ENCODE measurements around the gene PCMTD2.
A peak's percentile ranks its signal among the peaks of the same experiment; 100 is the strongest.

The PCMTD2 gene

DNA sequence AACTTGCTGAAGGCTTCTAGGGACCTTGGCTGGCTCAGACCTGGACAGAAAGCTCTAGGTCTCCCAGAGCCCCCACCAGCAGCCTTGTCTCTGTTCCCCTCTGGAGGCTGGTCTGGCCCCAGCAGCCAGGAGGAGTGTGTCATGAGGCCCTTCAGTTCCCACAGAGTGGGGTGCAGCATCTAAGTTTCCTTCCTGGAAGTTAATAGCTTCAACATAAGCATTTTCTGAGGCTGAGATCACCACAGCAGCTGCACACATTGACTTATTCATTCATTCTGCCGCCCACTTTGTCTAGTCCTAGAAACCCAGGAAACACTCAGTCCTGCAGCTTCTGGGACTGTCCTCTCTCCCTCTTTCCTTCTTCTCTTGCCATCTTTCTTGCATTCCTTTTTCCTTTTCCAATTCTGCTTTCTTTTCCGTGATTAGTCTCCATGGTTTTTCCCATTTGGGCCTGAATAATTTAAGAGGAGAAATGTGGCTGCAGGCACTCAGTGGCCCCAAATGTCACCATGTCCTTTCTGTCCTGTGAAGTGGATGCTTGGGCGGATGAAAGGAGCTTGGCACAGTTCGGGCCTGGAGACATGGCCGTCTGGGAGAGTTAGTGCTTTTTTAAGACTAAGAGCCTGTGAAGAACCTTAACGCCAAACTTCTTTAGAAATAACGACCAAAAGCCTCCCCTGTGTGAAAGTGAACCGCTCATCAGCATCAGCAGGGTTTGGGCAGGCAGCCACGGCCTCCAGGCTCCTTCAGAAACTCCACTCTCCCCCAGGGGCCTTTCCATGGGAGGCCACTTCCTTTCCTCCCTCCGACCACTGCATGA lies 31.0 kb upstream of the PCMTD2 start:
- DNase-seq (ENCODE audit: low read depth) = peak; percentile 87
- H3K4me3 ChIP-seq (ENCODE audit: low read length) = no peak overlapping the region
- TF ChIP-seq, protein P1, sequence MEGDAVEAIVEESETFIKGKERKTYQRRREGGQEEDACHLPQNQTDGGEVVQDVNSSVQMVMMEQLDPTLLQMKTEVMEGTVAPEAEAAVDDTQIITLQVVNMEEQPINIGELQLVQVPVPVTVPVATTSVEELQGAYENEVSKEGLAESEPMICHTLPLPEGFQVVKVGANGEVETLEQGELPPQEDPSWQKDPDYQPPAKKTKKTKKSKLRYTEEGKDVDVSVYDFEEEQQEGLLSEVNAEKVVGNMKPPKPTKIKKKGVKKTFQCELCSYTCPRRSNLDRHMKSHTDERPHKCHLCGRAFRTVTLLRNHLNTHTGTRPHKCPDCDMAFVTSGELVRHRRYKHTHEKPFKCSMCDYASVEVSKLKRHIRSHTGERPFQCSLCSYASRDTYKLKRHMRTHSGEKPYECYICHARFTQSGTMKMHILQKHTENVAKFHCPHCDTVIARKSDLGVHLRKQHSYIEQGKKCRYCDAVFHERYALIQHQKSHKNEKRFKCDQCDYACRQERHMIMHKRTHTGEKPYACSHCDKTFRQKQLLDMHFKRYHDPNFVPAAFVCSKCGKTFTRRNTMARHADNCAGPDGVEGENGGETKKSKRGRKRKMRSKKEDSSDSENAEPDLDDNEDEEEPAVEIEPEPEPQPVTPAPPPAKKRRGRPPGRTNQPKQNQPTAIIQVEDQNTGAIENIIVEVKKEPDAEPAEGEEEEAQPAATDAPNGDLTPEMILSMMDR (IDR thresholded peaks at IDR 0.05; ENCODE audit: insufficient read depth, low read depth, low read length, missing control alignments) = no peak

DNA sequence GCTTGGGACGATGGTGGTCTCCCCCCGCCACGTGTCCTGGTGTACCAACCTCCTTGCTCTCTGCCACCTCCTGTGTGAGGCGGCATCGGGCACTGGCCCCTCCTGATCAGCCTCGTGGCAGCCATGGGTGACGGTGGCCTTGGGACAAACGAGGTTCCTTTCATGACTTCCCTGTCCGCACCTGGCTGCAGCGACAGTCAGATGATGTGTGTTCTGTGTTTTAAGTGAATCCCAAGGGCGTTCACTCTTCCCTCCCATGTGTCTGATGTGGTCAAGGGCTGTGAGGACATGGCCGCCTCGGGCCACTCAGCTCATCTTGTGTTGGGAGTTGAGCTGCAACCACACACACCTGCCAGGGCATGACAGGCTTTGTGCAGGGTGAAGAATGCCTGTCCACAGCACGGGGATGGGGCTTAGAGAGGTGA lies 30.4 kb upstream of the PCMTD2 start:
- no peak for DNase-seq (ENCODE audit: low read depth)
- no peak overlapping the region for H3K4me3 ChIP-seq (ENCODE audit: low read length)
- TF ChIP-seq, protein P1 (IDR thresholded peaks at IDR 0.05; ENCODE audit: insufficient read depth, low read depth, low read length, missing control alignments) = no peak

DNA sequence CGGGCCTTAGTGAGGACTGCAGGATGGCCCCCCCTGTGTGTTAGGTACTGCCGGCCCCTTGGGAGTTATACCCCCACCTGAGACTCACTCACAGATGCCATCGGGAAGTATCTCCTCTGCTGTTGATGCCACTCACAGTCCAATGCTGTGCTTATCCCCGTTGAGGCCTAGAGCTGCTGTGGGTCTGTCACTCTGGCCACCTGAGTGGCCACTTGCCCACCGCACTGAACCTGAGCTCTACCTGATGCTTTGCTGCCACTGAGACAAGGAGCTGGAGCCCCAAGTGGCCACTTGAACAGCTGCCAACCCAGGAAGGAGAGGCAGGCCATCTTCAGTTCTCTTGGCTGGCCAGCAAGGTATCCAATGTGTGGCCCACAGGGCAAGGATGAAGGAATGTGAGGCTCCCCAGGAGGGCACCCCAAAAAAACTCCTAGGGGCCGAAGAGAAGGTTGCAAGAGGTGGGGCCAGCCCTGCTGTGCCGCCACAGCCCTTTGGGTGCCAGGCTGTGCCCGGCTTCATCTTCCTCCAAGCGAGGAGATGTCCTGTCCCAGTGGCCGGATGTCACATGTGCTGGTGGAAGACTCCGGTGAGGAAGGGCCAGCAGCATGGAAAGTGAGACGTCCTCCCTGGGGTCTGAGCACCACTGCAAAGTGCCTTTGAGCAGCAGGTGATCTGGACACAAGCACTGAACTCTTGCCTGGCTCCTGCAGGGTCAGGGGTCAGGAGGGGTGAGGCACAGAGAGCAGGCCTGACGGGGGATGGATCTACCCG lies 29.5 kb upstream of the PCMTD2 start:
- TF ChIP-seq, protein P1 (IDR thresholded peaks at IDR 0.05; ENCODE audit: insufficient read depth, low read depth, low read length, missing control alignments) = no peak
- no peak for DNase-seq (ENCODE audit: low read depth)
- no peak overlapping the region for H3K4me3 ChIP-seq (ENCODE audit: low read length)

DNA sequence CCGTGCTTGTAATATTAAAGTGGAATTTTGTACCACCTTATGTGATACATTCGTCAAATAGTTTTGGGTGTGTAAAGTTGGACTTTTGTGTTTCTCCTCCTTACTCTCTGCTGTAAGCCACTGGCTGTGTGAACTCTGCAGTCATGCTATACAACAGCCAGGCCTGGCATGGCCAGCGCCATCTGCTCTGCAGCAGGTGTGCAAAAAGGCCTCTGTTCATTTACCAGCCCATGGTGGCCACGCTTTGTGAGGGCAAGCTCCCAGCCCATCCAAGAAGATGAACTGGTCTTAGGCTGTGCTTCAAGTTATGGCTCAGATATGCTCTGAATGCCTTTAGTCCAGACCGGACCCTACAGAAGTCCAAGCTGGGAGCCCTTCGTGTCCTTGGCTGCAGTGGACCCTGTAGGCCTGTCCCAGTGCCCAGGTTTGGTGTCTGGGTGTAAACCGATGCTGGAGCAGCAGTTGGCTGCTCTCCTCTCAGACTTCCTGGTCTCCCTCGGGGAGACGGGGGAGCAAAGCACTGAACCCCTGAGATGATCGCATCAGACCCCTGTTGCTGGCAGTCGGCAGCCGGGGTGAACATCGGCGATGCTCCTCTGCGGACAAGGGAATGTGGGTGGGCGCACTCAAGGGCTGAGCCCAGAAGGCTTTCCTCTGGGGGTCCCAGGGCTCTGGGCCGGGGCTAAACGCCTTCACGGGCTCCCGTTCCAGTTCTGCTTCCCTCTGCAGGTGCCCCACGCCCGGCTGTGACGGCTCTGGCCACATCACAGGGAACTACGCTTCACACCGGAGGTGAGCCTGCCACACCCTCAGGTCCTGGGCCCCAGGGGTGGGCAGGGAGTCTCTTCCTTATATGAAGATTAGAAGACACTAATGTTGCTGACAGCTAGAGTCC lies 28.6 kb upstream of the PCMTD2 start:
- no peak overlapping the region for H3K4me3 ChIP-seq (ENCODE audit: low read length)
- TF ChIP-seq, protein P1 (IDR thresholded peaks at IDR 0.05; ENCODE audit: insufficient read depth, low read depth, low read length, missing control alignments) = no peak
- no peak for DNase-seq (ENCODE audit: low read depth)

DNA sequence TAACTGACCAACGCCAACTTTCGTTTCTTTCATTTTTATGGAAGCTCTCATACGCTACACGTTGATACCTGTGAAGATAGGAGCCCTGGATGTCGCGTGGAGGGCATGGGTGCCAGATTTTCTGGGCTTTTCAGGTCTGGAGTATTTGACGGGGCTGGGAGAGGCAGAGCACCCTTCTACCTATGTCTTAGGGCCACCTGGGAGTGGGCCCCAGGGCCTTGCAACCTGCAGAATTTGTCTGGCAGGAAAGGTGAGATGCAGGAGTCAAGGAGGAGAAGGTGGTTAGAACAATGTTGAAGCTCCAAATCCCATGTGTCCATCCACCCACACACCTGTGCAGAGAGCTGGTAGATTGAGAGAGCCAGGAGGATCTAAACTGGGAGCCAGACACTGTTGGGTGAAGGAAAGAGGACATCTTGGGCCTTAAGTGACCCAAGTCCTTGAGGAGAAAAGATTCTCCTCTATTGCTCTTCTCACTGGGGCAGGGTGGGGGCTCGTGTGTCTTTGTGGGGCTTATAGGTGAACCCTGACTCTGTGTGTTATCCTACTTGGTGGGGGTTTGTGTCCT lies 27.4 kb upstream of the PCMTD2 start:
- no peak overlapping the region for H3K4me3 ChIP-seq (ENCODE audit: low read length)
- DNase-seq (ENCODE audit: low read depth) = no peak
- TF ChIP-seq, protein P1 (IDR thresholded peaks at IDR 0.05; ENCODE audit: insufficient read depth, low read depth, low read length, missing control alignments) = no peak

DNA sequence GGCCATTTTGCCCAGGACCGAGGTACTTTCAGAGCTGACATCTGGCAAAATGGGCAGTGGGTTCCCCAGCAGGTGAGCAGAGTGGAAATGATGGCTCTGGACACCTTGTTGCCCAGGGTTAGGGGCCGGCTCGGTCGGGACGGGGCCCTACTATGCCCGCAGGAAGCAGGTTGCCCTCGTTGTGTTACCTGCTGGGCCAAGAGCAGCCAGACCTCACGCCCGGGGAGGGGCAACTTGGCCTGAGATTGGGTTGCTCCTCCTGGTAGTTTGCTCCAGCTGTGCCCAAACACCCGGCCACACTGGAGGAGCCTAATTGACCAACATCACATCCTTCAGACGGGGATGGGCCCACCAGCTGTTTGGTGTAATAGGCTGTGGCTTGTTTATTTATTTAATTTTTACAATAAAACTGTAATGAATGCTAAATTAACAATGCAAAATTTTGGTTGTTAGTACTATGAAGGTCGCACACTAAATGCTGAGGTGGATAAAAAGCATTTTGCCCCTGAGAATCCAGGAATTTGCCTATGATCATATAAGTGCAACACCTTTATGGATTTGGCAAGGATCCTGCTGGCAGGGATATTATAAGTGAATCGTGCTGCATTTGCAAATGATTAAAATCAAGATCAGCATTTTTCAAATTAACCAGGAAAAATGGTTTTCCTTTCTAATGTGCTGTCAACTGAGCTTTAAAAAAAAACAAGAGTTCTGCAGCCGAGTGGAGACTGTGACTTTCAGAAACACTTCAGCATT lies 26.6 kb upstream of the PCMTD2 start:
- H3K4me3 ChIP-seq (ENCODE audit: low read length) = no peak overlapping the region
- TF ChIP-seq, protein P1 (IDR thresholded peaks at IDR 0.05; ENCODE audit: insufficient read depth, low read depth, low read length, missing control alignments) = no peak
- DNase-seq (ENCODE audit: low read depth) = no peak
